Spleen (tissue), 11 donors: ENCODE measurements around the gene ZNF462. TPM values are rescaled to one million over a fixed set of nuclear protein-coding genes. Genes with fewer than 3 reads are reported as not detected.

Experiments
- DNase-seq: peaks from one replicate; pipeline ENCODE4 v3.0.0-alpha.2; 2020
- H3K27ac ChIP-seq, 8 donors: fragments of 200-600 bp; sonication (generic) in 7 of 8; 1 replicate in 4 of 8; 2 replicates in 4 of 8; pipeline versions ENCODE4 v1.5.0 to v1.8.0; 2016 to 2021; ENCODE audit warnings: inconsistent platforms in 4 of 8, mild to moderate bottlenecking in 4 of 8, moderate library complexity in 1 of 8
- H3K27me3 ChIP-seq, 7 donors: fragments of 200-600 bp; sonication (generic) in 6 of 7; replicated peaks in 1 of 7; 1 replicate in 4 of 7; 2 replicates in 3 of 7; pipeline versions ENCODE4 v1.5.0 to v1.8.0; 2016 to 2021; ENCODE audit warnings: inconsistent platforms in 3 of 7, mild to moderate bottlenecking in 1 of 7
- H3K36me3 ChIP-seq, 6 donors: fragments of 200-600 bp; sonication (generic) in 5 of 6; 1 replicate in 4 of 6; 2 replicates in 2 of 6; pipeline versions ENCODE4 v1.5.0 to v1.8.0; 2016 to 2021; ENCODE audit warnings: inconsistent platforms in 2 of 6
- H3K4me1 ChIP-seq, 6 donors: fragments of 200-600 bp; sonication (generic) in 5 of 6; 1 replicate in 3 of 6; 2 replicates in 3 of 6; pipeline versions ENCODE4 v1.5.0 to v1.8.0; 2016 to 2021; ENCODE audit warnings: inconsistent platforms in 3 of 6
- H3K4me3 ChIP-seq, 8 donors: fragments of 200-600 bp; sonication (generic) in 7 of 8; 1 replicate in 4 of 8; 2 replicates in 4 of 8; pipeline versions ENCODE4 v1.5.0 to v1.8.0; 2016 to 2021; ENCODE audit warnings: inconsistent platforms in 4 of 8, mild to moderate bottlenecking in 4 of 8, moderate library complexity in 2 of 8
- H3K9me3 ChIP-seq, 8 donors: fragments of 200-600 bp; sonication (generic) in 7 of 8; 1 replicate in 4 of 8; 2 replicates in 4 of 8; pipeline versions ENCODE4 v1.5.0 to v1.8.0; 2016 to 2021; ENCODE audit warnings: inconsistent platforms in 4 of 8
- POLR2A ChIP-seq, 3 donors: fragments of 450-650 bp; IDR thresholded peaks; one replicate each; pipeline ENCODE4 v1.5.1; 2017; ENCODE audit warnings: antibody characterized with exemption in 3 of 3, mild to moderate bottlenecking in 1 of 3
- POLR2AphosphoS5 ChIP-seq, 3 donors: sonication (generic); formaldehyde crosslinking; IDR thresholded peaks; one replicate each; pipeline ENCODE4 v1.5.1; 2017; ENCODE audit warnings: antibody characterized with exemption in 3 of 3
- WGBS, 5 donors: extraction: QIAGEN DNeasy Blood & Tissue Kit in 3 of 5; methylation state at CpG; one replicate each; pipeline versions ENCODE4 v1.1.5 to v1.1.7; 2013 to 2018; 5-methylcytosine and 5-hydroxymethylcytosine counted together
- intact Hi-C: fragments of 100-400 bp; cut with DNase I; formaldehyde crosslinking; loops from one replicate; pipeline ENCODE4 v1.15.0; 2023; ENCODE audit warnings: low total_unique reads
- polyA plus RNA-seq, 3 donors: library from polyadenylated mRNA; stranded (reverse); fragments of 200-250 nt; gene quantifications; one replicate each; pipeline ENCODE4 v1.2.1, GENCODE V29; 2013
- total RNA-seq, 7 donors: library from RNA; depleted of rRNA in 3 of 7; stranded (reverse); fragments of >200 nt in 3 of 7; fragmentation: NEBNext Ultra II Directional in 4 of 7; extraction: Animal tissue kit (Norgen Biotek cat#: 25700) in 4 of 7; gene quantifications; one replicate each; pipeline versions ENCODE4 v1.1.0 to v1.2.1, GENCODE V29; 2016 to 2021
- TF ChIP-seq, protein P1 (sequence below), 11 experiments: fragments of 200-600 bp in 7 of 11; fragments of 450-650 bp in 4 of 11; sonication (generic) in 4 of 11; IDR thresholded peaks in 8 of 11; conservative IDR thresholded peaks in 3 of 11; 1 replicate in 7 of 11; 2 replicates in 4 of 11; pipeline versions ENCODE4 v1.4.0 to v1.8.0; 2016 to 2021; ENCODE audit warnings: antibody characterized with exemption in 11 of 11, inconsistent platforms in 4 of 11, mild to moderate bottlenecking in 1 of 11
- donor health status: healthy with polysubstance abuse.
- donor health status: DM: no; HTN: no; CAD: no; lungs with moderate emphysema.
- donor health status: DM: no; HTN: no; CAD: no.
- donor health status: Bipolar disorder and iron deficiency.
- donor health status: healthy.
- donor health status: DM: no; HTN: no; CAD: no.
- donor health status: DM: yes; HTN: yes; CAD: no.

The ZNF462 gene
- total and polyA plus RNA-seq, 10 donors: 0.36 to 38.9 (median 20.3) TPM

DNA sequence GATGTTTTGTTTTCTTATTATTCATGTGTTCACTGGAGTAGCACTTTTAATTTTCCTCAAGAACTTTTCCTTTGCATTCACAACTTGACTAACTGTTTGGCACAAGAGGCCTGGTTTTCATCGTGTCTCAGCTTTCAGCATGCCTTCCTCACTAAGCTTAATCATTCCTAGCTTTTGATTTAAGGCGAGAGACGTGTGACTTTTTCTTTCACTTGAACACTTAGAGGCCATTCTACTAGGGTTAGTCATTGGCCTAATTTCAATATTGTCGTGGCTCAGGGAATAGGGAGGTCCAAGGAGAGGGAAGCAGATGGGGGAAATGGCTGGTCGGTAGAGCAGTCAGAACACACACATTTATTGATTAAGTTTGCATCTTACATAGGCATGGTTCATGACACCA, 94.0 kb downstream of the ZNF462 start:
- intact Hi-C loops: no loop called here
- DNase-seq: no peak
- TF ChIP-seq POLR2A (IDR thresholded peaks at IDR 0.05) (no peak), POLR2AphosphoS5 (IDR thresholded peaks at IDR 0.05) (no peak)
- TF ChIP-seq, protein P1, sequence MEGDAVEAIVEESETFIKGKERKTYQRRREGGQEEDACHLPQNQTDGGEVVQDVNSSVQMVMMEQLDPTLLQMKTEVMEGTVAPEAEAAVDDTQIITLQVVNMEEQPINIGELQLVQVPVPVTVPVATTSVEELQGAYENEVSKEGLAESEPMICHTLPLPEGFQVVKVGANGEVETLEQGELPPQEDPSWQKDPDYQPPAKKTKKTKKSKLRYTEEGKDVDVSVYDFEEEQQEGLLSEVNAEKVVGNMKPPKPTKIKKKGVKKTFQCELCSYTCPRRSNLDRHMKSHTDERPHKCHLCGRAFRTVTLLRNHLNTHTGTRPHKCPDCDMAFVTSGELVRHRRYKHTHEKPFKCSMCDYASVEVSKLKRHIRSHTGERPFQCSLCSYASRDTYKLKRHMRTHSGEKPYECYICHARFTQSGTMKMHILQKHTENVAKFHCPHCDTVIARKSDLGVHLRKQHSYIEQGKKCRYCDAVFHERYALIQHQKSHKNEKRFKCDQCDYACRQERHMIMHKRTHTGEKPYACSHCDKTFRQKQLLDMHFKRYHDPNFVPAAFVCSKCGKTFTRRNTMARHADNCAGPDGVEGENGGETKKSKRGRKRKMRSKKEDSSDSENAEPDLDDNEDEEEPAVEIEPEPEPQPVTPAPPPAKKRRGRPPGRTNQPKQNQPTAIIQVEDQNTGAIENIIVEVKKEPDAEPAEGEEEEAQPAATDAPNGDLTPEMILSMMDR (IDR thresholded peaks at IDR 0.05 in 8 of 11, conservative IDR thresholded peaks at IDR 0.05 in 3 of 11): no peak
- no peaks in the 10 kb centered on the region for H3K4me1 ChIP-seq
- 82 to 86% (median 84%) methylated on average over 5 of the region's 5 CpGs for WGBS, 5 donors
- H3K9me3 ChIP-seq: peaks cover 0 to 9% (median 0%) of the 10 kb centered on the region in 8 donors
- no peak overlapping the region for H3K4me3 ChIP-seq
- H3K27ac ChIP-seq: no peak overlapping the region
- no peaks in the 10 kb centered on the region for H3K36me3 ChIP-seq
- no peaks in the 10 kb centered on the region for H3K27me3 ChIP-seq

DNA sequence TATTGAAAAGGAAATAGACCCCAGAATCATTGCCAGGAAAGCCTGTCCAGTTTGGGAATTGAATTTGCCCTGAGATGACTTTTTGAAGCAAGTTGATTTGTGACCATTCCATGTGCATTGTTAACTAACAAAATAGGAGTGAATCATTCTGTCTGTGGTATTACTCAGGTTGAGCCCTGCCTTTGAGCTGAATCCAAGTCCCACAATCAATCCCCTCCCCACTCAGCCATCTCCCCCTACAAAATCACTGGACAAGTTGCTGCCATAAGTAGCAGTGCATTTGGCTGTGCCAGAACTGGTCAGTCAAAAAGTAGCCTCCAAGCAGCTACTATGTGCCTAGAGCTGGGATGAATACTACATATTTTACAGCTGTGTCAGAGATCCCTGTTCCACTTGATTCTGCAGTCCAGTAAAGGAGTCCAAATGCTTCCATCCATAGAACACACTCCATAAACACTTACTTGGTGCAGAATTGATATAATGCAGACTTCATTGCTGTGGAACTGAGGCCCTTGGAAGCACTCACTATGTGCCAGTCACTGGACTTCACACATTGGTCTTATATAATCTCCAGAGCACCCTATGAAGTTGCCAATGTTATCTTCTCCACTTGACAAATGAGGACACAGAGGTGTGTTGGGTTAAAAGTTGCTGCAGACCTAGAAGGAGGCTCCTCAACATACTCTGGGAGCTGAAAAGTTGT, 96.1 kb downstream of the ZNF462 start:
- no peaks in the 10 kb centered on the region for H3K27me3 ChIP-seq
- H3K36me3 ChIP-seq: no peaks in the 10 kb centered on the region
- H3K4me3 ChIP-seq: no peak overlapping the region
- no peak for DNase-seq
- no peaks in the 10 kb centered on the region for H3K4me1 ChIP-seq
- H3K9me3 ChIP-seq: peaks cover 0 to 9% (median 0%) of the 10 kb centered on the region in 8 donors
- intact Hi-C loops: no loop called here
- TF ChIP-seq POLR2AphosphoS5 (IDR thresholded peaks at IDR 0.05) (no peak), POLR2A (IDR thresholded peaks at IDR 0.05) (no peak)
- TF ChIP-seq, protein P1 (IDR thresholded peaks at IDR 0.05 in 8 of 11, conservative IDR thresholded peaks at IDR 0.05 in 3 of 11): no peak
- no peak overlapping the region for H3K27ac ChIP-seq

DNA sequence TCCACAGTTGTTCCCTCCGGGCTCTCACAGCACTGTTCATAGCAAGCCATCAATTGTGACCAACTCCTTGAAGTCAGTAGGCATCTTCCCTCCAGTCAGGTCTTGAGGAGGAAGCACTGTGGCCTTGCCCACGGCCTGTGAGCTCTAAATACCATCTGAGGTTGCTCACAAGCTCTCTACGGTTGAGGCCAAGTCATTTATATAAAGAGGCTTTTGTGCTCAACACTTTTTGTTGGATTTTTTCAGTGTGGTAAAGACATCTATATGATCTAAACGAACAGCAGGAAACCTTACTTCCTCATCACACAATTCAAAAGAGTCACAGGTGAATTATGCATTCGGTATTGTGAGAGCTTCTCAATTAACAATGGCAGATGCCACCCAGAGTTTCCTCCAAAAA, 97.3 kb downstream of the ZNF462 start:
- TF ChIP-seq POLR2A (IDR thresholded peaks at IDR 0.05) (no peak), POLR2AphosphoS5 (IDR thresholded peaks at IDR 0.05) (no peak)
- TF ChIP-seq, protein P1 (IDR thresholded peaks at IDR 0.05 in 8 of 11, conservative IDR thresholded peaks at IDR 0.05 in 3 of 11): no peak
- Histone ChIP-seq H3K36me3 (no peaks in the 10 kb centered on the region), H3K4me3 (no peak overlapping the region), H3K4me1 (no peaks in the 10 kb centered on the region), H3K9me3 (peaks cover 0 to 9% (median 0%) of the 10 kb centered on the region in 8 donors), H3K27me3 (no peaks in the 10 kb centered on the region), H3K27ac (no peak overlapping the region)
- DNase-seq: no peak
- 37 to 49% (median 40%) methylated on average over 5 of the region's 5 CpGs for WGBS, 5 donors
- intact Hi-C loops: no loop called here

DNA sequence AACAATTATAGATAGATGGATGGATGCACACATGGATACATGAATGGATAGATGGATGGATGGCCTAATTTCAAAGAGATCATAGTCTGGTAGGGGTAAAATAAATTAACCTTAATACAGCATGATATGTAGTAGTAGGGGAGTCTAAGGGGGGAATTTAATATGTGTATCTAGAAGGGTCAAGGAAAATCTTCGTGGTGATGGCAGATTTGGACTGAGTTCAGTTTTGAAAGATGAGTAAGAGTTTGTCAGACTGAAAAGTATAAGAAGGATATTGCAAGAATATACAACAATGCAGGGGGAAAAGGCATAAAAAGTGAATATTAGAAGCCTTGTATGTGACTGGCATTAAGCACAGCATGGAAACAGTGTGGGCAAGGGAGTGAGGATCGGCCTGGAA, 98.7 kb downstream of the ZNF462 start:
- H3K4me3 ChIP-seq: no peak overlapping the region
- H3K9me3 ChIP-seq: peaks cover 0 to 9% (median 0%) of the 10 kb centered on the region in 8 donors
- no peaks in the 10 kb centered on the region for H3K4me1 ChIP-seq
- H3K27ac ChIP-seq: peak overlapping the region in 7 of 8 donors; percentile 33 to 73 (median 71)
- WGBS, 5 donors: 69 to 87% (median 81%) methylated on average over 2 of the region's 2 CpGs
- no peaks in the 10 kb centered on the region for H3K36me3 ChIP-seq
- no peaks in the 10 kb centered on the region for H3K27me3 ChIP-seq
- TF ChIP-seq POLR2AphosphoS5 (IDR thresholded peaks at IDR 0.05) (no peak), POLR2A (IDR thresholded peaks at IDR 0.05) (no peak)
- TF ChIP-seq, protein P1 (IDR thresholded peaks at IDR 0.05 in 8 of 11, conservative IDR thresholded peaks at IDR 0.05 in 3 of 11): no peak
- no peak for DNase-seq
- intact Hi-C loops: no loop called here
